EL (cell line): ENCODE measurements around the gene GALNT10.

Experiments
- DNase-seq: peaks from one replicate; pipeline ENCODE4 v3.0.0-alpha.2; 2016

The GALNT10 gene

GRCh38 chr5:154236536-154237375 is 46.2 kb downstream of the GALNT10 start:
- DNase-seq = no peak

DNA sequence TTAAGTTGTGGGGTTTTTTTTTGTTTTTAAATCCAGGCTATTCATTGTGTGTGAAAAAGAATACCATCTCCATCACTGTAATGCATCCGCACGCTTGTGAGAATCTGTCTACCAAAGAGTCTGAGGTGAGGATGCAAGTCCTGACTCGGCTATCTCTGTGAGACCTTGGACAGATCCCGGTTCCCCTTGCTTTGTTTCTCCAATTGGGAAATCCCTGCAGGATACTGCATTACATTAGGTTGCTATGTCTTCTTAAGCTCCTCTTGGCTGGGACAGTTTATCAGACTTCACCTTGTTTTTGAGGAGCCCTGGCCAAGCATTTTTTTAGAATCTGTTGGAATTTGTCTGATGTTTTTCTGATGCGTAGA is 46.8 kb downstream of the GALNT10 start:
- no peak for DNase-seq

- DNase-seq = no peak
These were observed 47.4 kb downstream of the GALNT10 start for GRCh38 chr5:154237946-154238345.

- DNase-seq = no peak
These were observed 48.4 kb downstream of the GALNT10 start for GRCh38 chr5:154238776-154239481.

DNA sequence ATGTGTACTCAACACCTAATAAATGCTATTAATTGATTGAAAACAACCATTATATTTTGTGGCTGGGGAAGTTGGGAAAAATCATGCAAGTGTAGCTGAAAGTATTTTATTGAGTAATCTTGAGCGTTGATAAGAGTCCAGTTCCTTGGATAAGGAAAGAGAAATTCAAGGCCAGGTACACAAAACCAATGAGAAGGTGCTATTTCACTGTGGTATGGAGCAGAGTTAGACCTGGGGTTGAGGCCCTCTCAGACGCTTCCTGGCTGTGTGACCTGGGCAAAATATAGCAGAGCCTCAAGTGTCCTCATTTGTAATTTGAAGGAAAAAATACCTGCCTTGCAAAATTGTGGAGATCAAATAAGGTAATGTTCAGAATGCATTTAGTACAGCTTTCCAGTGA is 50.1 kb downstream of the GALNT10 start:
- DNase-seq = no peak

- DNase-seq = no peak
These were observed 50.5 kb downstream of the GALNT10 start for GRCh38 chr5:154241021-154241420.

GRCh38 chr5:154242442-154242841 is 51.9 kb downstream of the GALNT10 start:
- no peak for DNase-seq

DNA sequence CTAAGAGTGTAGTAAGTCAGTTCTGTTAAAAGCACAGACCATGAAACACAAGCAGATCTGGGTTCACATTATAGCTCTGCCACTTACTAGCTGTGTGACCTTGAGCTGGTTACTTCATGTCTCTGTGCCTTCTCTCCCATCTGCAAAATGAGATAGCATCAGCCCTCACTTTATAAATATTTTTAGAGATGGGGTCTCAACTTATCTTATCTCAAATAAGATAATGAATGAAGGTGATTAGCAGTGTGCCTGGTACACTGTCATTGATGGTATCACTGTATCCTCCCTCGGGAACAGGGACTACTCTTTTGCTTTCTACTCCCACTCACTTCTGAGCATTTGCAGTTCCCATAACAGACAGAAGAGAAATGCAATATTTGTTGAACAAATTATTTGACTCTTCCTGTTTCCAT is 52.4 kb downstream of the GALNT10 start:
- no peak for DNase-seq

GRCh38 chr5:154243736-154244135 is 53.2 kb downstream of the GALNT10 start:
- DNase-seq = peak; percentile 48

DNA sequence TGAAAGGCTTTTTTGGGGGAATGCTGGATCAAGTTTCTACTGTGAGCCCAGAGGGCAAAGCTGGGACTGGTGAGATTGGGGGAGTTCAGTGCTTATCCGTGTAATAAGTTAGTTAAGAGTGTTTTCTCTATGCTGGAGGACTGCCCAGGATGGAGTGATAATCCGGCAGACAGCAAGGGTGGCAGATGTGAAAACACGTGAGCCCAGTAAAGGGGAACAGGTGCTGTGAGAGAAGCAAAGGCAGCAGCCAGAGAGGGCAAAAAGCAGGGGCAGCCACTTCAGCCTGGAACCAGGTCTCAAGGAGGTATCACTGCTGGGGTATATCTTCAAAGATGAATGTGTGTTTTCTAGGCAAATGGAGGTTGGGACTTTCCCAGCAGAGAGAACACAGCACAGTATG is 53.9 kb downstream of the GALNT10 start:
- DNase-seq = no peak

DNA sequence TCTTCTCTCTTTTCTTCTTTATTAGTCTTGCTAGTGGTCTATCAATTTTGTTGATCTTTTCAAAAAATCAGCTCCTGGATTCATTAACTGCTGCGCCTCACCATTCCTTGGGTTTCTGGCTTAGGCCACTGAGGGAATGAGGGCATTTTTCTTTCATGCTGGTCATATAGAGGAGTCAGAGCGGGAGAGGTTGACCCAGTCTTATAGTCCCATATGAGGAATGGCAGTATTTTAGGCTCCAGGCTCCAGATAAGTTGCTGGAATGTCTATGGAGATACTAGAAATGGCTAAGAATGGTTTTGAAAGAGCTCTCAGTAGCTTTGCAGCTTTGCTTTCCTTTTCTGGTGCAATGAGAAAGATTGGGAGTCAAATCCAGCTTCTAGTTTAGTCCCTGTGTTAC is 58.2 kb downstream of the GALNT10 start:
- no peak for DNase-seq

GRCh38 chr5:154249826-154250225 is 59.3 kb downstream of the GALNT10 start:
- no peak for DNase-seq

GRCh38 chr5:154251529-154251928 is 61.0 kb downstream of the GALNT10 start:
- no peak for DNase-seq

DNA sequence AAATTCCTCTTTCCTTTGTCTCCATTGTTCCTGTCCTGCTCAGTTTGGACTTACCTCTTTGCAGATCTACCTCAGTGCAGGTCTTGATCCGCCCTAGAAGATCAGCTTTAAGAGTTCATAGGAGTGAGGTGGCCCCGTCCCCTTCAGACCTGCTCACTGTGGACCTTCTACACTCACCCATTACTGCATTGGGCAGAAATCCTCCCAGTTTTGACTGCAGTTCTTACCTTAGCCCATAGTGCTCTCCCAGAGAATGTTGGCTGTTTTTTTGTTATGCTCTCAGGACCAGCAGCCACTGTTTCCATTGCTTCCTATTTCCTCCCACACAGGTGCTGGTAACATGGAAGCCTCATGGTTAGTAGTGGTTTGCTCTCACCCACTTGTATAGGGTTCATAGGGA is 63.3 kb downstream of the GALNT10 start:
- no peak for DNase-seq

GRCh38 chr5:154254896-154255295 is 64.4 kb downstream of the GALNT10 start:
- no peak for DNase-seq

DNA sequence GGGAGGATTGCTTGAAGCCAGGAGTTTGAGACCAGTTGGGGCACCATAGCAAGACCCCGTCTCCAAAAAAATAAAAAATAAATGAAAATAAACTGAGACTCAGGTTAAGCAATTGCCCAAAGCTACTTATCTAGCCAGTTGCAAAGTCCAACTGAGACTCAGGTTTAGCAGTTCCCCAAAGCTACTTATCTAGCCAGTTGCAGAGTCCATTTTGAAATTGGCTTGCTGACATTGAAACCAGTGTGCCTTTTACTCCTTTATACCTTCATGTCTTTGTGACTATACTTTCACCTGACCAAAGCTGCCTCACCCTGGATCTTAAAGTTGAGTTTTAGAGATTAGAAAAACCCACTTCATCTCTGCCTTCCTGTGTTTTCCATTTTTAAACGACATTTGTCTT is 66.5 kb downstream of the GALNT10 start:
- DNase-seq = no peak

DNA sequence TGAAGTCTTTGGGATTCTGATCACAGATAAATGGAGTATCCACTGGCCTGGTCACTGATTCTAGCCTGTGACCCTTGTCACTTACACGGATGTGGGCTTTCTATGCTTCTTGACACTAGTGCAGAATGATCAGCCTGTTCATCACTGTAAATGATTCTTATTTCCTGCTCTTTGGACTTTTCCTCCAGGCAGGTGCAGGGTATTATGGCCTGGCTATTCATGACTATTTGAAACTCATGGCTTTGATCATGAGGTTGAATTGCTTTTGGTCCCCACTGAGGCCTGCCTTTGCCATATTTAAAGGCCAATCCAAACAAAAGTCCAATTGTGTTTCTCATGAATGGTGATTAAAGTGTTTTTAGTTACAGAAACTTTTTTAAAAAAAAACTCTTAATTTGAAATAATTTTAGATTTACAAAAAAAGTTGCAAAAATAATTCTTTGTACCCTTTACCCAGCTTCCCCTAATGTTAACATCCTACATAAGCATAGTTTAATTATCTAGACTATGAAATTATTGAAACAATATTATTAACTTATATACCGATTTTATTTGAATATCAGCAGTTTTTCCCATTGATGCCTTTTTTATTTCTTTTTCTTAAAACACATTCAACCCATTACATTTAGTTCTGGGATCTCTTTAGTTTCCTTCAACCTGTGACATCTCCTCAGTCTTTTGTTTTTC is 68.1 kb downstream of the GALNT10 start:
- no peak for DNase-seq

DNA sequence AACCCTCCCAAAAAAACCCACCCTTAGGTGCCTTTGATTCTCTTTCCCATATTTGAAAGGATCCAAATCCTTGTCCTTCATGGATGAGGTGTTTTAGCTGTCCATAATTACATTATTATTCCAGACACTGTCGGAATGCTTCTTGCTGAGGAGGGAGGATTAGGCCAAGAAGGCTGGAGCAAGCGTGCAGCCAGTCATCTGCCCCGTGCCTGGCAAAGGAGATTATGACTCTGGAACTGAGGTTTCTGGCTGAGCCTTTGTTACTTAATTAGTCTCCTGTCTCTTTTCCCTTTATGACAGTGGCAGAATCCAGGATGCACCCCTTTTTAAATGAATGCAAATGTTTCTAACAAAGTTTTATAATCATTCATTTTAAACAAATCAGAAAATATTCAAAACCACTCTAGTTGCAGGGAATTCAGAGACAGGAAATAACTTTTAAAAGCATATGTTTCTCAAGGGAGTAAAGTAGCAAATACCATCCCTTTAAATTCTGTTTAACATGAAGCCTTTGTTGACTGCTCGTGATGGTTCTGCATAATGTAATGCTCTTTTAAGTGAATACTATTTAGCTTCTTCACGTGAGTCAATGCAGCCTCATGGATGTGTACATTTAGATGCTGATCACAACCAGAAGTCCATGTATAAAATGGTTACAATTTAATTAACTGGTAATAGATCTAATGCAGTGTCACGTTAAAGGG is 69.8 kb downstream of the GALNT10 start:
- no peak for DNase-seq

DNA sequence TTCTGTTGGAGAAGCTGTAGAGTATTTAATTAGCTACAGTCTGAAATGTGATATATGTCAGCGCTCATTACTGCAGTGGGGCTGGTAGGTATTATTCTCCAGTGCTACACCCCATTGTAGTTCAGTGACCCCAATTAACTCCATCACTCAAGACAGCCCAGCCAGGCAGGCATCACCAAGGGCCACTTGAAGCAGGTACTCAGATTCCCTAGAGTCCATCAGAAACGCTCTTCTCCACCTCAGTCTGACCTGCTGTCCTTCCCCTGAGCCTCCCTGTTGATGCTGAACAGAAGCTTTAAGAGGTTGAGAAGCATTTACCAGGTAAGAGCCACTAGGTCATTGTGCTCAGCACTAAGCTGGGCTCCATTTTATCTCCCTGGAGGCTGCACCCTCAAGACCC is 71.8 kb downstream of the GALNT10 start:
- DNase-seq = no peak

GRCh38 chr5:154264549-154265196 is 74.1 kb downstream of the GALNT10 start:
- no peak for DNase-seq

DNA sequence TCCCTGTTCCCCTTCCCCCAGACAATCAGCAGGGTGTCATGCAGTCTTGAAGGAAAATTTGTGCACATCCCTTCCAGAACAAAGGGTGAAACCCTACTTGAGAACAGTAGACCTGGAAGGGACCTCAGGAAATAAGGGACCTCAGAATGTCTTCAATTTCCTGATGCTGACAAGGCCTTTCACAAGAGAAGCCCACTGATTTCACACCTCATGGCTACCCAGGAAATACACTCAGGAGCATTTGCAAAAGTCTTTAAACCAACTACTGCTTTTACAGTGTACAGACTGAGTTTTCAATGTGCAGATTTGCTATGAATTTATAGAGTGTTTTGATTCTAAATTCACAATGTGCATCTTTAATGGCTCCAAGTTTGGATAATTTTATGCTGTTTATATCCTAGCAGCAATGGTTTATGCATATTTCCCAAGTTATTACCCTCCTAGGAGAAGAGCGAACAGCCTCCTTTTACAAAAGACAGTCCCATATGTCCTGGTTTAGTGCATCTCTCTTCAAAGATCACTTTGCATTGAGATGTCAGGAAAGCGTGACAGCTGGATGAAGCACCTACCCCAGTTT is 74.8 kb downstream of the GALNT10 start:
- DNase-seq = no peak

DNA sequence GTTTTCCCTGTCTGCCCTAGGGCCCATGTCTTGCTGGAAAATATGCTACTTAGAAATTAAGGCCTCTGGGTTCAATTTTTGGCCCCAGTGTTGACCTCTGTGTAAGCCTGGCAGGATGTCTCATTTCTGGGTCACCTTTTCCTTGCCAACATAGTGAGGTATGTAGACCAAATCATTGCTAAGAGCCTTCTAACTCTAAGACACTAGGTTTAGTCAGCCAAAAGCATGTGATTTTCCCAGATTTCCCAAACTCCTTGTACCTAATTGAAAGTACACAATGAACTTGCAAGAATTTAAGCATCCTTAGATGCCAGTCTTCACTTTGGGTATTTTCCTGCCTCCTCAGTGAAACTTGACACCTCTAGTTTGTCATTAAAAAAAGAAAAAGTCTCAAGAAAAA is 77.0 kb downstream of the GALNT10 start:
- DNase-seq = peak; percentile 28
